Measurements from ENCODE around the gene TMEM158.

- TF ChIP-seq CTCF (IDR thresholded peaks at IDR 0.05; ENCODE audit: insufficient read depth, low read length, poor library complexity, severe bottlenecking) (no peak), EZH2phosphoT487 (conservative IDR thresholded peaks at IDR 0.05; ENCODE audit: low read length) (no peak)
These were observed 6.4 kb downstream of the TMEM158 start for GRCh38 chr3:45219694-45220093.

All from SU-DHL-6 (cell line).